ENCODE results near the gene ARFIP1. TPM values are rescaled to one million over a fixed set of nuclear protein-coding genes. Genes with fewer than 3 reads are reported as not detected.

Gene ARFIP1
- polyA plus RNA-seq, 4 donors: 24.6 to 37.8 (median 31.2) TPM

GRCh38 chr4:152951348-152951747 is 171.6 kb downstream of the ARFIP1 start:
- H3K27me3 ChIP-seq (ENCODE audit: control insufficient read depth in 3 of 3, insufficient read depth in 3 of 3, low read length in 3 of 3): no peaks in the 10 kb centered on the region
- peaks cover 0 to 2% of the 10 kb centered on the region in 2 donors for H3K9me3 ChIP-seq (ENCODE audit: control insufficient read depth in 2 of 2, insufficient read depth in 1 of 2, low read depth in 1 of 2, low read length in 1 of 2)
- no peak overlapping the region for H3K4me3 ChIP-seq (ENCODE audit: low read depth in 1 of 3, low read length in 3 of 3)
- peak; percentile 54 to 79 for DNase-seq
- H3K4me1 ChIP-seq (ENCODE audit: control insufficient read depth in 3 of 3, insufficient read depth in 2 of 3, low read depth in 1 of 3, low read length in 2 of 3): peaks cover 4 to 50% (median 8%) of the 10 kb centered on the region in 3 donors
- 8 to 58% (median 25%) methylated on average over 3 of the region's 3 CpGs for WGBS, 3 donors
- FAIRE-seq: no peak
- H3K27ac ChIP-seq (ENCODE audit: low read depth in 1 of 3, low read length in 2 of 3): peak overlapping the region in 1 of 3 donors; percentile 76
- peaks cover 0 to 27% (median 2%) of the 10 kb centered on the region in 3 donors for H3K36me3 ChIP-seq (ENCODE audit: control insufficient read depth in 3 of 3, insufficient read depth in 2 of 3, low read depth in 1 of 3, low read length in 3 of 3)

- Histone ChIP-seq H3K4me3 (ENCODE audit: low read depth in 1 of 3, low read length in 3 of 3) (no peak overlapping the region), H3K4me1 (ENCODE audit: control insufficient read depth in 3 of 3, insufficient read depth in 2 of 3, low read depth in 1 of 3, low read length in 2 of 3) (peaks cover 11 to 68% (median 12%) of the 10 kb centered on the region in 3 donors), H3K27me3 (ENCODE audit: control insufficient read depth in 3 of 3, insufficient read depth in 3 of 3, low read length in 3 of 3) (no peaks in the 10 kb centered on the region), H3K36me3 (ENCODE audit: control insufficient read depth in 3 of 3, insufficient read depth in 2 of 3, low read depth in 1 of 3, low read length in 3 of 3) (peaks cover 0 to 34% (median 2%) of the 10 kb centered on the region in 3 donors), H3K27ac (ENCODE audit: low read depth in 1 of 3, low read length in 2 of 3) (peak overlapping the region in 1 of 3 donors; percentile 76), H3K9me3 (ENCODE audit: control insufficient read depth in 2 of 2, insufficient read depth in 1 of 2, low read depth in 1 of 2, low read length in 1 of 2) (peaks cover 0 to 1% of the 10 kb centered on the region in 2 donors)
- DNase-seq (no peak), FAIRE-seq (no peak)
- WGBS, 3 donors: 81 to 96% (median 89%) methylated on average over 3 of the region's 3 CpGs
Measured at GRCh38 chr4:152953514-152953913, 173.8 kb downstream of the ARFIP1 start.

- DNase-seq: peak; percentile 69 to 80
- no peak overlapping the region for H3K4me3 ChIP-seq (ENCODE audit: low read depth in 1 of 3, low read length in 3 of 3)
- no peaks in the 10 kb centered on the region for H3K27me3 ChIP-seq (ENCODE audit: control insufficient read depth in 3 of 3, insufficient read depth in 3 of 3, low read length in 3 of 3)
- 29 to 68% (median 36%) methylated on average over 1 of the region's 1 CpG for WGBS, 3 donors
- no peaks in the 10 kb centered on the region for H3K9me3 ChIP-seq (ENCODE audit: control insufficient read depth in 2 of 2, insufficient read depth in 1 of 2, low read depth in 1 of 2, low read length in 1 of 2)
- H3K36me3 ChIP-seq (ENCODE audit: control insufficient read depth in 3 of 3, insufficient read depth in 2 of 3, low read depth in 1 of 3, low read length in 3 of 3): peaks cover under 1 to 28% (median 2%) of the 10 kb centered on the region in 3 donors
- FAIRE-seq: no peak
- H3K4me1 ChIP-seq (ENCODE audit: control insufficient read depth in 3 of 3, insufficient read depth in 2 of 3, low read depth in 1 of 3, low read length in 2 of 3): peaks cover 11 to 75% (median 11%) of the 10 kb centered on the region in 3 donors
- H3K27ac ChIP-seq (ENCODE audit: low read depth in 1 of 3, low read length in 2 of 3): peak overlapping the region in 2 of 3 donors; percentile 24 to 76
Measured at GRCh38 chr4:152954741-152955140, 175.0 kb downstream of the ARFIP1 start.

- WGBS, 3 donors: 35 to 65% (median 54%) methylated on average over 2 of the region's 2 CpGs
- no peak for FAIRE-seq
Measured at GRCh38 chr4:152956147-152956546, 176.4 kb downstream of the ARFIP1 start.

GRCh38 chr4:152956650-152957436 is 177.1 kb downstream of the ARFIP1 start:
- peaks cover 6 to 59% (median 9%) of the 10 kb centered on the region in 3 donors for H3K4me1 ChIP-seq (ENCODE audit: control insufficient read depth in 3 of 3, insufficient read depth in 2 of 3, low read depth in 1 of 3, low read length in 2 of 3)
- no peaks in the 10 kb centered on the region for H3K9me3 ChIP-seq (ENCODE audit: control insufficient read depth in 2 of 2, insufficient read depth in 1 of 2, low read depth in 1 of 2, low read length in 1 of 2)
- no peaks in the 10 kb centered on the region for H3K27me3 ChIP-seq (ENCODE audit: control insufficient read depth in 3 of 3, insufficient read depth in 3 of 3, low read length in 3 of 3)
- DNase-seq (peak; percentile 69 to 80), FAIRE-seq (no peak)
- H3K4me3 ChIP-seq (ENCODE audit: low read depth in 1 of 3, low read length in 3 of 3): no peak overlapping the region
- peak overlapping the region; percentile 69 to 95 (median 78) for H3K27ac ChIP-seq (ENCODE audit: low read depth in 1 of 3, low read length in 2 of 3)
- WGBS, 3 donors: 32 to 46% (median 45%) methylated on average over 12 of the region's 12 CpGs
- peaks cover 2 to 33% (median 7%) of the 10 kb centered on the region in 3 donors for H3K36me3 ChIP-seq (ENCODE audit: control insufficient read depth in 3 of 3, insufficient read depth in 2 of 3, low read depth in 1 of 3, low read length in 3 of 3)

More at GRCh38 chr4:152956147-152956546, 176.4 kb downstream of the ARFIP1 start:
- no peak overlapping the region for H3K4me3 ChIP-seq (ENCODE audit: low read depth in 1 of 3, low read length in 3 of 3)
- no peaks in the 10 kb centered on the region for H3K27me3 ChIP-seq (ENCODE audit: control insufficient read depth in 3 of 3, insufficient read depth in 3 of 3, low read length in 3 of 3)
- H3K9me3 ChIP-seq (ENCODE audit: control insufficient read depth in 2 of 2, insufficient read depth in 1 of 2, low read depth in 1 of 2, low read length in 1 of 2): no peaks in the 10 kb centered on the region
- peak overlapping the region in 2 of 3 donors; percentile 69 to 95 for H3K27ac ChIP-seq (ENCODE audit: low read depth in 1 of 3, low read length in 2 of 3)
- peaks cover 9 to 62% (median 10%) of the 10 kb centered on the region in 3 donors for H3K4me1 ChIP-seq (ENCODE audit: control insufficient read depth in 3 of 3, insufficient read depth in 2 of 3, low read depth in 1 of 3, low read length in 2 of 3)
- no peak for DNase-seq
- peaks cover 2 to 29% (median 7%) of the 10 kb centered on the region in 3 donors for H3K36me3 ChIP-seq (ENCODE audit: control insufficient read depth in 3 of 3, insufficient read depth in 2 of 3, low read depth in 1 of 3, low read length in 3 of 3)

GRCh38 chr4:152957437-152958171 is 177.8 kb downstream of the ARFIP1 start:
- Histone ChIP-seq H3K27ac (ENCODE audit: low read depth in 1 of 3, low read length in 2 of 3) (peak overlapping the region; percentile 77 to 95 (median 78)), H3K4me1 (ENCODE audit: control insufficient read depth in 3 of 3, insufficient read depth in 2 of 3, low read depth in 1 of 3, low read length in 2 of 3) (peaks cover 6 to 54% (median 9%) of the 10 kb centered on the region in 3 donors), H3K36me3 (ENCODE audit: control insufficient read depth in 3 of 3, insufficient read depth in 2 of 3, low read depth in 1 of 3, low read length in 3 of 3) (peaks cover 2 to 33% (median 7%) of the 10 kb centered on the region in 3 donors), H3K9me3 (ENCODE audit: control insufficient read depth in 2 of 2, insufficient read depth in 1 of 2, low read depth in 1 of 2, low read length in 1 of 2) (no peaks in the 10 kb centered on the region), H3K27me3 (ENCODE audit: control insufficient read depth in 3 of 3, insufficient read depth in 3 of 3, low read length in 3 of 3) (no peaks in the 10 kb centered on the region), H3K4me3 (ENCODE audit: low read depth in 1 of 3, low read length in 3 of 3) (no peak overlapping the region)
- FAIRE-seq: no peak
- peak; percentile 92 to 95 for DNase-seq
- WGBS, 3 donors: 18 to 37% (median 25%) methylated on average over 11 of the region's 11 CpGs

GRCh38 chr4:152959080-152959479 is 179.3 kb downstream of the ARFIP1 start:
- Histone ChIP-seq H3K9me3 (ENCODE audit: control insufficient read depth in 2 of 2, insufficient read depth in 1 of 2, low read depth in 1 of 2, low read length in 1 of 2) (no peaks in the 10 kb centered on the region), H3K36me3 (ENCODE audit: control insufficient read depth in 3 of 3, insufficient read depth in 2 of 3, low read depth in 1 of 3, low read length in 3 of 3) (peaks cover 2 to 25% (median 7%) of the 10 kb centered on the region in 3 donors), H3K4me3 (ENCODE audit: low read depth in 1 of 3, low read length in 3 of 3) (no peak overlapping the region), H3K4me1 (ENCODE audit: control insufficient read depth in 3 of 3, insufficient read depth in 2 of 3, low read depth in 1 of 3, low read length in 2 of 3) (peaks cover 6 to 47% (median 9%) of the 10 kb centered on the region in 3 donors), H3K27me3 (ENCODE audit: control insufficient read depth in 3 of 3, insufficient read depth in 3 of 3, low read length in 3 of 3) (no peaks in the 10 kb centered on the region), H3K27ac (ENCODE audit: low read depth in 1 of 3, low read length in 2 of 3) (peak overlapping the region in 1 of 3 donors; percentile 95)
- DNase-seq (no peak), FAIRE-seq (no peak)
- 67 to 77% (median 68%) methylated on average over 2 of the region's 2 CpGs for WGBS, 3 donors

- Histone ChIP-seq H3K27ac (ENCODE audit: low read depth in 1 of 3, low read length in 2 of 3) (no peak overlapping the region), H3K4me3 (ENCODE audit: low read depth in 1 of 3, low read length in 3 of 3) (no peak overlapping the region), H3K9me3 (ENCODE audit: control insufficient read depth in 2 of 2, insufficient read depth in 1 of 2, low read depth in 1 of 2, low read length in 1 of 2) (no peaks in the 10 kb centered on the region), H3K27me3 (ENCODE audit: control insufficient read depth in 3 of 3, insufficient read depth in 3 of 3, low read length in 3 of 3) (no peaks in the 10 kb centered on the region), H3K4me1 (ENCODE audit: control insufficient read depth in 3 of 3, insufficient read depth in 2 of 3, low read depth in 1 of 3, low read length in 2 of 3) (peaks cover 6 to 42% (median 9%) of the 10 kb centered on the region in 3 donors), H3K36me3 (ENCODE audit: control insufficient read depth in 3 of 3, insufficient read depth in 2 of 3, low read depth in 1 of 3, low read length in 3 of 3) (peaks cover 2 to 21% (median 9%) of the 10 kb centered on the region in 3 donors)
- WGBS, 3 donors: 91 to 92% (median 91%) methylated on average over 3 of the region's 3 CpGs
- FAIRE-seq (no peak), DNase-seq (no peak)
Measured at GRCh38 chr4:152960082-152960481, 180.3 kb downstream of the ARFIP1 start.
